ENCODE measurements around the gene KDM4C. TPM values are rescaled to one million over a fixed set of nuclear protein-coding genes. Genes with fewer than 3 reads are reported as not detected.
A peak's percentile ranks its signal among the peaks of the same experiment; 100 is the strongest.

Gene KDM4C
- total RNA-seq (141 and 155 TPM in 2 replicates), polyA plus RNA-seq (49.7 and 65.9 TPM in 2 replicates), polyA minus RNA-seq (108 and 117 TPM in 2 replicates)
- 90.6 TPM for total RNA-seq (2013)

- peaks cover 32% of the 10 kb centered on the region for H3K4me1 Mint-ChIP-seq
- Histone ChIP-seq H3K4me3 (ENCODE audit: control extremely low read depth in 1 of 5, extremely low read depth in 1 of 5, insufficient read depth in 1 of 5, low read depth in 2 of 5, low read length in 4 of 5) (peak within 1 kb of the TSS; percentile 74 to 98 (median 96)), H3K79me2 (ENCODE audit: control insufficient read depth, insufficient read depth, low read length) (peaks cover 75% of the 10 kb centered on the region), H3K9me3 (ENCODE audit: control extremely low read depth in 1 of 3, control insufficient read depth in 2 of 3, insufficient read depth in 1 of 3, low read length in 2 of 3) (no peaks in the 10 kb centered on the region), H4K20me1 (ENCODE audit: control insufficient read depth, insufficient read depth, low read length, poor library complexity, severe bottlenecking) (peaks cover 21% of the 10 kb centered on the region), H3K9ac (ENCODE audit: low read length) (peak within 1 kb of the TSS; percentile 96), H3K27ac (ENCODE audit: low read length in 2 of 2) (peak within 1 kb of the TSS; percentile 94 to 100), H3K36me3 (replicated peaks in 1 of 2; ENCODE audit: control extremely low read depth in 1 of 2, control insufficient read depth in 1 of 2, extremely low read depth in 1 of 2, insufficient read depth in 2 of 2, low read length in 1 of 2) (no peaks in the 10 kb centered on the region), H3K4me1 (ENCODE audit: control insufficient read depth in 2 of 2, insufficient read depth in 2 of 2, low read length in 2 of 2) (peaks cover 29 to 35% of the 10 kb centered on the region in 2 donors), H3K27me3 (replicated peaks in 1 of 4; ENCODE audit: control extremely low read depth in 1 of 4, control insufficient read depth in 3 of 4, insufficient read depth in 4 of 4, low read length in 3 of 4) (no peaks in the 10 kb centered on the region), H2AFZ (ENCODE audit: insufficient read depth, low read depth, low read length, poor library complexity, severe bottlenecking) (peak within 1 kb of the TSS; percentile 91), H3K4me2 (replicated peaks; ENCODE audit: low read depth, low read length, poor library complexity, severe bottlenecking) (peak within 1 kb of the TSS; percentile 77)
- CTCF ChIA-PET: interaction anchor here (0.6 to 2.6 kb wide), 12 partner anchors 16 to 703 kb away, joined by 3 to 9 read pairs (median 4); no protein-coding TSS in a partner anchor
- intact Hi-C loops (cut with micrococcal nuclease): loop anchor here (1.0 to 10.0 kb wide), 8 partner anchors 7 to 1320 kb away; partner anchors contain the start of genes PLGRKT and UHRF2
- POLR2A ChIA-PET: interaction anchor here (0.6 to 5.9 kb wide), 17 partner anchors 9 to 1162 kb away, joined by 3 to 116 read pairs (median 5); partner anchors contain the start of genes RIC1 and UHRF2
- no peak for TF ChIP-seq CTCF (IDR thresholded peaks at IDR 0.05)
- no peak for TF ChIP-seq EZH2 (IDR thresholded peaks at IDR 0.05; ENCODE audit: borderline replicate concordance, insufficient read depth, low read depth, low read length, poor library complexity, severe bottlenecking)
- WGBS (ENCODE audit: insufficient coverage): under 1% methylated on average over 80 of the region's 80 CpGs
- peak; percentile 99 for DNase-seq
- peak within 1 kb of the TSS; percentile 100 for H3K4me3 Mint-ChIP-seq
- peak within 1 kb of the TSS; percentile 100 for H3K27ac Mint-ChIP-seq
- no peaks in the 10 kb centered on the region for H3K9me3 Mint-ChIP-seq (ENCODE audit: insufficient read depth)
- H3K27me3 Mint-ChIP-seq: no peaks in the 10 kb centered on the region
- ATAC-seq (ENCODE audit: low read depth): peak; percentile 78
These were observed at the start of gene KDM4C for GRCh38 chr9:6757456-6758247. Gene KDM4C (plus strand): TSS chr9:6757973. CDS start chr9:6792989, 35,016 bp downstream.

- no peak for ATAC-seq (ENCODE audit: low read depth)
- Mint-ChIP-seq H3K27ac (no peak overlapping the region), H3K4me1 (peaks cover 14% of the 10 kb centered on the region), H3K4me3 (no peak overlapping the region), H3K27me3 (no peaks in the 10 kb centered on the region), H3K9me3 (ENCODE audit: insufficient read depth) (peaks cover 3% of the 10 kb centered on the region)
- Histone ChIP-seq H3K79me2 (ENCODE audit: control insufficient read depth, insufficient read depth, low read length) (peaks cover 12% of the 10 kb centered on the region), H3K4me3 (ENCODE audit: control extremely low read depth in 1 of 5, extremely low read depth in 1 of 5, insufficient read depth in 1 of 5, low read depth in 2 of 5, low read length in 4 of 5) (no peak overlapping the region), H2AFZ (ENCODE audit: insufficient read depth, low read depth, low read length, poor library complexity, severe bottlenecking) (no peak overlapping the region), H3K9ac (ENCODE audit: low read length) (no peak overlapping the region), H3K27me3 (replicated peaks in 1 of 4; ENCODE audit: control extremely low read depth in 1 of 4, control insufficient read depth in 3 of 4, insufficient read depth in 4 of 4, low read length in 3 of 4) (no peaks in the 10 kb centered on the region), H3K9me3 (ENCODE audit: control extremely low read depth in 1 of 3, control insufficient read depth in 2 of 3, insufficient read depth in 1 of 3, low read length in 2 of 3) (peaks cover 0 to 14% (median 5%) of the 10 kb centered on the region in 3 donors), H3K4me1 (ENCODE audit: control insufficient read depth in 2 of 2, insufficient read depth in 2 of 2, low read length in 2 of 2) (peaks cover 9 to 19% of the 10 kb centered on the region in 2 donors), H3K4me2 (replicated peaks; ENCODE audit: low read depth, low read length, poor library complexity, severe bottlenecking) (no peak overlapping the region), H3K27ac (ENCODE audit: low read length in 2 of 2) (no peak overlapping the region), H3K36me3 (replicated peaks in 1 of 2; ENCODE audit: control extremely low read depth in 1 of 2, control insufficient read depth in 1 of 2, extremely low read depth in 1 of 2, insufficient read depth in 2 of 2, low read length in 1 of 2) (no peaks in the 10 kb centered on the region), H4K20me1 (ENCODE audit: control insufficient read depth, insufficient read depth, low read length, poor library complexity, severe bottlenecking) (no peaks in the 10 kb centered on the region)
- intact Hi-C loops (cut with micrococcal nuclease): no loop called here
- no CpG with 5 or more reads among the region's 2 CpGs for WGBS (ENCODE audit: insufficient coverage)
- no peak for TF ChIP-seq EZH2 (IDR thresholded peaks at IDR 0.05; ENCODE audit: borderline replicate concordance, insufficient read depth, low read depth, low read length, poor library complexity, severe bottlenecking)
- no peak for TF ChIP-seq CTCF (IDR thresholded peaks at IDR 0.05)
- ChIA-PET CTCF (no interaction called here), POLR2A (no interaction called here)
- DNase-seq: no peak
These were observed 49.0 kb upstream of the KDM4C start for GRCh38 chr9:6708732-6709131.
